ENCODE measurements around the gene FAM83F. TPM values are rescaled to one million over a fixed set of nuclear protein-coding genes. Genes with fewer than 3 reads are reported as not detected.

FAM83F gene
- total and polyA plus RNA-seq, 3 experiments from 2014 or later, result 0.01 to 0.51 (median 0.33) TPM

DNA sequence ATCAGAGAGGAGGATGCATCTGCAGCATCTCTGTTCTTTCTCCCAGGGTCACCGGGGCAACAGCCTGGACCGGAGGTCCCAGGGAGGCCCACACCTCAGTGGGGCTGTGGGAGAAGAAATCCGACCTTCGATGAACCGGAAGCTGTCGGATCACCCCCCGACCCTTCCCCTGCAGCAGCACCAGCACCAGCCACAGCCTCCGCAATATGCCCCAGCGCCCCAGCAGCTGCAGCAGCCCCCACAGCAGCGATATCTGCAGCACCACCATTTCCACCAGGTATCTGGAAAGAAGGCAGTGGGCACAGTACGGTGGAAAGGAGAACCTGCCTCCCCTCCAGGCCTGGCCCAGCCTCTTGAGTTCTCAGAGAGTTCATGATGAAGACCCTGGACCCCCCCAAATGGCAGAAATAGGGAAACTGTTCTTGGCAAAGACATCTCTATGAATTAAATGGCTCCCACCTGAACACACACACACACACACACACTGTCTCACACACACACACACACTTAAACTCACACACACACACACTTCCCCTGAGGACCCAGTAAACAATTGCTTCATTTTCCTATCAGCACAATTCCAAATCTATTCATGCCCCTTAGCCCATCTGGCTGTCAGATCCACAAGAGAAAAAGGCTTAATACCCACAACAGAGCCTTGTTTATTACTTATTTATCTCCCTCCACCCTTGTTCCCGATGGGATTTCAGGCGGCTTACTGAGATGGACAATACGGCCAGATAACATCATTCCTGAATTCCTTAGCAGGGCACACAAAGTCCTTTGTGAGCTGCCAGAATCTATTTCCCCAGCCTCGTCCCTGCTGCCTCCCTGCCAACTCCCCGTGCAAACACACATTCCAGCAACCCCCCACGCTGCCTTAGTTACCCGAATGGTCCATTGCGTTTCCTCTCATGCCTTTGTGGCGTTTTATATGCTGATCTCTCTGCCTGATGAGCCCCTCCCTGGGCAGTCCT is 26.5 kb upstream of the FAM83F start:
- no peaks in the 10 kb centered on the region for H3K4me1 ChIP-seq (ENCODE audit: insufficient read depth, low read length)
- no peaks in the 10 kb centered on the region for H3K9me3 Mint-ChIP-seq
- peaks cover 94% of the 10 kb centered on the region for H3K36me3 ChIP-seq (ENCODE audit: insufficient read depth, low read length)
- no peaks in the 10 kb centered on the region for H3K27me3 Mint-ChIP-seq
- ChIA-PET POLR2A (no interaction called here), CTCF (no interaction called here)
- H3K9me3 ChIP-seq (ENCODE audit: low read length), result no peaks in the 10 kb centered on the region
- H3K4me1 Mint-ChIP-seq, result peaks cover 6 to 10% (median 8%) of the 10 kb centered on the region in 3 donors
- H3K36me3 Mint-ChIP-seq, result peaks cover 7 to 98% (median 48%) of the 10 kb centered on the region in 3 donors
- no peak overlapping the region for H3K27ac ChIP-seq (ENCODE audit: low read depth, low read length)
- no peak overlapping the region for H3K4me3 ChIP-seq (ENCODE audit: low read length)
- peak overlapping the region in 7 of 8 donors; percentile 18 to 80 (median 59) for H3K27ac Mint-ChIP-seq
- no peak overlapping the region for H3K4me3 Mint-ChIP-seq
- H3K27me3 ChIP-seq (ENCODE audit: insufficient read depth, low read length, poor library complexity, severe bottlenecking), result no peaks in the 10 kb centered on the region
- DNase-seq, result no peak

GRCh38 chr22:39970742-39971141 is 24.0 kb upstream of the FAM83F start:
- Mint-ChIP-seq H3K27ac (peak overlapping the region in 2 of 8 donors; percentile 38 to 81), H3K9me3 (no peaks in the 10 kb centered on the region), H3K4me1 (peaks cover 2 to 10% (median 5%) of the 10 kb centered on the region in 3 donors), H3K4me3 (no peak overlapping the region), H3K27me3 (no peaks in the 10 kb centered on the region), H3K36me3 (peaks cover 3 to 96% (median 46%) of the 10 kb centered on the region in 3 donors)
- H3K9me3 ChIP-seq (ENCODE audit: low read length), result no peaks in the 10 kb centered on the region
- H3K27ac ChIP-seq (ENCODE audit: low read depth, low read length), result no peak overlapping the region
- H3K36me3 ChIP-seq (ENCODE audit: insufficient read depth, low read length), result peaks cover 78% of the 10 kb centered on the region
- ChIA-PET POLR2A (no interaction called here), CTCF (no interaction called here)
- H3K4me1 ChIP-seq (ENCODE audit: insufficient read depth, low read length), result no peaks in the 10 kb centered on the region
- no peaks in the 10 kb centered on the region for H3K27me3 ChIP-seq (ENCODE audit: insufficient read depth, low read length, poor library complexity, severe bottlenecking)
- DNase-seq, result no peak
- H3K4me3 ChIP-seq (ENCODE audit: low read length), result no peak overlapping the region

GRCh38 chr22:39972641-39973040 is 22.1 kb upstream of the FAM83F start:
- H3K27me3 ChIP-seq (ENCODE audit: insufficient read depth, low read length, poor library complexity, severe bottlenecking), result no peaks in the 10 kb centered on the region
- H3K36me3 ChIP-seq (ENCODE audit: insufficient read depth, low read length), result peaks cover 64% of the 10 kb centered on the region
- H3K4me1 Mint-ChIP-seq, result peaks cover 2 to 11% (median 5%) of the 10 kb centered on the region in 3 donors
- peaks cover 0 to 88% (median 37%) of the 10 kb centered on the region in 3 donors for H3K36me3 Mint-ChIP-seq
- H3K4me3 Mint-ChIP-seq, result no peak overlapping the region
- H3K27ac Mint-ChIP-seq, result peak overlapping the region in 4 of 8 donors; percentile 72 to 94 (median 80)
- no peaks in the 10 kb centered on the region for H3K4me1 ChIP-seq (ENCODE audit: insufficient read depth, low read length)
- ChIA-PET CTCF (no interaction called here), POLR2A (interaction anchor here (1.3 kb wide), 1 partner anchor 10 kb away, joined by 3 read pairs; no protein-coding TSS in a partner anchor)
- no peak overlapping the region for H3K4me3 ChIP-seq (ENCODE audit: low read length)
- H3K27me3 Mint-ChIP-seq, result no peaks in the 10 kb centered on the region
- H3K9me3 ChIP-seq (ENCODE audit: low read length), result no peaks in the 10 kb centered on the region
- no peaks in the 10 kb centered on the region for H3K9me3 Mint-ChIP-seq
- H3K27ac ChIP-seq (ENCODE audit: low read depth, low read length), result no peak overlapping the region
- no peak for DNase-seq

DNA sequence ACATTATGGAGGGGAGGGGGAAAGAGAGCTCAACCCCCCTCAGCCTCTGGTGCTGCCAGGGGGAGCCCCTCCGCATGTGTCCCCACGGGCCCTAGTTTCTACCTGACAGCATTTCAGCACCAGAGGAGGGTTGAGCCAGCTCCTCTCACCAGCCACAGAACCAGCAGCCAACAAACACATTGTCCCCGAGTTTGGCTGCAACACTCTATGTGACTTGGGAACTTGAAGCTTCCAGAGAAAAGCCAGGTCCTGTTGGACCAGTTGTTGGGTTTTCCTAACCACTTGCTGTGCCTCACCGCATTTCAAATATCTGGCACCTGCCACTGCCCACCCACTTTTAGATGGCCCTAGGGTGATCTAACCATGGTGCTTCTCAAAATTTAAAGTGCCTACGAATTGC is 21.1 kb upstream of the FAM83F start:
- H3K4me3 Mint-ChIP-seq, result no peak overlapping the region
- peaks cover 0 to 78% (median 33%) of the 10 kb centered on the region in 3 donors for H3K36me3 Mint-ChIP-seq
- peak overlapping the region in 3 of 8 donors; percentile 22 to 28 (median 23) for H3K27ac Mint-ChIP-seq
- Histone ChIP-seq H3K27ac (ENCODE audit: low read depth, low read length) (no peak overlapping the region), H3K4me3 (ENCODE audit: low read length) (no peak overlapping the region), H3K36me3 (ENCODE audit: insufficient read depth, low read length) (peaks cover 54% of the 10 kb centered on the region), H3K9me3 (ENCODE audit: low read length) (no peaks in the 10 kb centered on the region), H3K27me3 (ENCODE audit: insufficient read depth, low read length, poor library complexity, severe bottlenecking) (no peaks in the 10 kb centered on the region), H3K4me1 (ENCODE audit: insufficient read depth, low read length) (no peaks in the 10 kb centered on the region)
- no peaks in the 10 kb centered on the region for H3K27me3 Mint-ChIP-seq
- no peak for DNase-seq
- H3K4me1 Mint-ChIP-seq, result peaks cover 0 to 11% (median 2%) of the 10 kb centered on the region in 3 donors
- H3K9me3 Mint-ChIP-seq, result no peaks in the 10 kb centered on the region
- POLR2A ChIA-PET, result interaction anchor here (1.3 kb wide), 1 partner anchor 8 kb away, joined by 3 read pairs; no protein-coding TSS in a partner anchor
- CTCF ChIA-PET, result interaction anchor here (1.3 kb wide), 1 partner anchor 57 kb away, joined by 3 read pairs; no protein-coding TSS in a partner anchor

DNA sequence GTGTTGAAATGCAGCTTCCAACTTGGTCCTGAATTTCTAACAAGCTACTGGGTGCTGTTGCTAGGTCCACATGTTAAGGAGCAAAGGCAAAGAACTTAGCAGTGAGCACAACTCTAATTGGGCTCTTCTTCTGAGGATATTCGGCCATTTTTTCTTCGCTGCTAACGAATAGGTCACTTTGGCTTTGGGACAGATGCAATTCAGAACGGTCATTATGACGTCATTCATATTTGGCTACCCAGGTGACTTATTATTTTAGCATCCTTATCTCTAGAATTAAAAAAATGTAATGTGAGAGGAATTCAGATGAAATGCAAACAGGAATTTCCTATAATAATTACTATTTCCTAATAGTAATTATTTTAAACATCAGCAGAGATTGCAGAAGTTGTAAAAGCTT is 20.7 kb upstream of the FAM83F start:
- CTCF ChIA-PET, result interaction anchor here (1.3 kb wide), 1 partner anchor 57 kb away, joined by 3 read pairs; no protein-coding TSS in a partner anchor
- H3K27me3 ChIP-seq (ENCODE audit: insufficient read depth, low read length, poor library complexity, severe bottlenecking), result no peaks in the 10 kb centered on the region
- peaks cover 0 to 74% (median 29%) of the 10 kb centered on the region in 3 donors for H3K36me3 Mint-ChIP-seq

DNA sequence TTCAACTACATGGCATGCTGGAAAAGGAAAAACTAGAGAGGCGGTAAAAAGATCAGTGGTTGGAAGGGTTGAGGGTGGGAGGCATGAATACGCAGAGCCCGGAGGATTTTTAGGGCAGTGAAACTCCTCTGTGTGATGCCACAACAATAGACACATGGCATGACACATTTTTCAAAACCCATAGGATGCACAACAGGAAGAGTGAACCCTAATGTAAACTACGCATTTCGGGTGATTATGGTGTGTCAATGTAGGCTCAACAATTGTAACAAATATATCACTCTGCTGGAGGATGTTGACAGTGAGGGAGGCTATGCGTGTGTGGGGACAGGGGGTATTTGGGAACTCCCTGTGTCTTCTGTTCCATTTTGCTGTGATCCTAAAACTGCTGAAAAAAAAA is 15.7 kb upstream of the FAM83F start:
- Histone ChIP-seq H3K27me3 (ENCODE audit: insufficient read depth, low read length, poor library complexity, severe bottlenecking) (no peaks in the 10 kb centered on the region), H3K4me1 (ENCODE audit: insufficient read depth, low read length) (peaks cover 12% of the 10 kb centered on the region), H3K36me3 (ENCODE audit: insufficient read depth, low read length) (peaks cover 5% of the 10 kb centered on the region), H3K27ac (ENCODE audit: low read depth, low read length) (no peak overlapping the region), H3K4me3 (ENCODE audit: low read length) (no peak overlapping the region), H3K9me3 (ENCODE audit: low read length) (no peaks in the 10 kb centered on the region)
- peaks cover 23 to 26% (median 24%) of the 10 kb centered on the region in 3 donors for H3K4me1 Mint-ChIP-seq
- H3K36me3 Mint-ChIP-seq, result peaks cover 0 to 25% (median 8%) of the 10 kb centered on the region in 3 donors
- H3K4me3 Mint-ChIP-seq, result peak overlapping the region in 1 of 7 donors; percentile 18
- peak overlapping the region; percentile 28 to 90 (median 76) for H3K27ac Mint-ChIP-seq
- ChIA-PET CTCF (no interaction called here), POLR2A (no interaction called here)
- H3K9me3 Mint-ChIP-seq, result no peaks in the 10 kb centered on the region
- peaks cover 0 to 10% of the 10 kb centered on the region in 2 donors for H3K27me3 Mint-ChIP-seq
- no peak for DNase-seq

More for the DNA sequence above, 20.7 kb upstream of the FAM83F start:
- Histone ChIP-seq H3K27ac (ENCODE audit: low read depth, low read length) (no peak overlapping the region), H3K36me3 (ENCODE audit: insufficient read depth, low read length) (peaks cover 50% of the 10 kb centered on the region), H3K9me3 (ENCODE audit: low read length) (no peaks in the 10 kb centered on the region), H3K4me3 (ENCODE audit: low read length) (no peak overlapping the region), H3K4me1 (ENCODE audit: insufficient read depth, low read length) (no peaks in the 10 kb centered on the region)
- Mint-ChIP-seq H3K4me1 (peaks cover 4 to 14% (median 6%) of the 10 kb centered on the region in 3 donors), H3K27ac (peak overlapping the region in 4 of 8 donors; percentile 2 to 28 (median 22)), H3K4me3 (no peak overlapping the region), H3K27me3 (no peaks in the 10 kb centered on the region), H3K9me3 (no peaks in the 10 kb centered on the region)
- POLR2A ChIA-PET, result interaction anchor here (1.3 kb wide), 1 partner anchor 8 kb away, joined by 3 read pairs; no protein-coding TSS in a partner anchor
- DNase-seq, result no peak

GRCh38 chr22:39979458-39979857 is 15.3 kb upstream of the FAM83F start:
- ChIA-PET POLR2A (no interaction called here), CTCF (no interaction called here)
- no peaks in the 10 kb centered on the region for H3K27me3 ChIP-seq (ENCODE audit: insufficient read depth, low read length, poor library complexity, severe bottlenecking)
- DNase-seq, result no peak
- peaks cover 23 to 27% (median 24%) of the 10 kb centered on the region in 3 donors for H3K4me1 Mint-ChIP-seq
- peaks cover 12% of the 10 kb centered on the region for H3K4me1 ChIP-seq (ENCODE audit: insufficient read depth, low read length)
- no peaks in the 10 kb centered on the region for H3K9me3 Mint-ChIP-seq
- H3K36me3 ChIP-seq (ENCODE audit: insufficient read depth, low read length), result peaks cover 5% of the 10 kb centered on the region
- no peak overlapping the region for H3K27ac ChIP-seq (ENCODE audit: low read depth, low read length)
- peaks cover 0 to 22% (median 8%) of the 10 kb centered on the region in 3 donors for H3K36me3 Mint-ChIP-seq
- peak overlapping the region in 1 of 7 donors; percentile 18 for H3K4me3 Mint-ChIP-seq
- no peaks in the 10 kb centered on the region for H3K9me3 ChIP-seq (ENCODE audit: low read length)
- peaks cover 0 to 10% of the 10 kb centered on the region in 2 donors for H3K27me3 Mint-ChIP-seq
- H3K27ac Mint-ChIP-seq, result peak overlapping the region; percentile 28 to 90 (median 76)
- H3K4me3 ChIP-seq (ENCODE audit: low read length), result no peak overlapping the region

DNA sequence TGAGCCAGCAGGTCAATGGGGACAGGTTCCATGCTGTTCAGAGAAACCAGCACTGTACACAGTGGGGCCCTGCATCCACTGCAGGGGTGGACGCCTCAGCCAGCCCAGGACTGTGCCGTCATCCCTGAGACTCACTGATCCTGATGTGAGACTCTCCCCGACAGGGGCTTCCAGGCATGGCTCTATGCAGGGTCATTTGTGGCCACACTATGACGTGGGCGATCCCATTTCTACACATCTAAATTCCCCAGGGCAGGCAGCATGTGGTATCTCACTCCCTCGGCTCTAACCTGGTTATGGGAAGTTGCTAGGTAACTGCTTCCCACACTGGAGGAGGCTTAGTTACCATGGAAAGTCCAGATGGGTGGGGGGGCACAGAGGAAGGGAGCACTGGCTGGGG is 14.2 kb upstream of the FAM83F start:
- Histone ChIP-seq H3K4me3 (ENCODE audit: low read length) (no peak overlapping the region), H3K4me1 (ENCODE audit: insufficient read depth, low read length) (peaks cover 12% of the 10 kb centered on the region), H3K9me3 (ENCODE audit: low read length) (no peaks in the 10 kb centered on the region), H3K27me3 (ENCODE audit: insufficient read depth, low read length, poor library complexity, severe bottlenecking) (no peaks in the 10 kb centered on the region), H3K27ac (ENCODE audit: low read depth, low read length) (no peak overlapping the region), H3K36me3 (ENCODE audit: insufficient read depth, low read length) (peaks cover 5% of the 10 kb centered on the region)
- POLR2A ChIA-PET, result no interaction called here
- CTCF ChIA-PET, result no interaction called here
- Mint-ChIP-seq H3K4me3 (peak overlapping the region in 1 of 7 donors; percentile 9), H3K9me3 (no peaks in the 10 kb centered on the region), H3K27me3 (peaks cover 0 to 10% of the 10 kb centered on the region in 2 donors), H3K36me3 (peaks cover 0 to 13% (median 3%) of the 10 kb centered on the region in 3 donors), H3K4me1 (peaks cover 23 to 25% (median 24%) of the 10 kb centered on the region in 3 donors), H3K27ac (peak overlapping the region in 5 of 8 donors; percentile 64 to 94 (median 85))
- no peak for DNase-seq

All from CD8-positive, alpha-beta memory T cell (primary cell).